CMK (cell line): ENCODE data around the gene CRY2.

Experiments used
- DNase-seq: peaks from one replicate; pipeline ENCODE4 v3.0.0-alpha.2; 2010; ENCODE audit warnings: low read depth

The CRY2 gene

DNA sequence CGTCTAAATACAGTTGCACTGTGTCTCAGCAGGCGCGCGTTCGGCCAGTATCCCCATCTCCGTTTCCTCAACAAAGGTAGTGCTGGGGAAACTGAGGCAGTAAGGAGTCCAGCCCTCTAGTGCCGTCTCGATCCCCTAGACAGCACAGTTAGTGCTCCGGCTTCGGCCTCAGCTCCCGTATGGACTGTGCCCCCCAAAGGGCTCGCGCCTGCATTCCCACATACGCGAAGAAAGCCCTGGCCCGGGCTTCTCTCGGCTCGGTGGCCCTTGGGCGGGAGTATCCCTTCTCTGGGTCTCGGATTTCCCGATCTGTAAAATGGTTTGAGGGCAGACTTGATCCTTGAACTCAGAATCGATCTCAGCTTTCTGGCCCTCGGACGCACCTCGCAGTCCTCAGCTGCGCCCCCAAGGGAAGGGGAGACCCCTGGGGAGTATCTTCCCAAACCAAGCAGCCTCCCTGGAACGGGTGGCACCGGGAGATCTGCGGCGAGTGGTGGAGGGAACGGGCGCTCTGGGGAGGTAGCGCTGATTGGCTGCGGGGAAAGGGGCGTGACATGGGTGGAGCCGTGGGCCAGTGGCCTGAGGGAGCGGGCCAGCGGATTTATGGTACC, 71.2 kb downstream of the CRY2 start:
- DNase-seq, result peak; percentile 63

GRCh38 chr11:45918962-45919675, 71.8 kb downstream of the CRY2 start:
- DNase-seq, result no peak

GRCh38 chr11:45919806-45920530, 72.7 kb downstream of the CRY2 start:
- DNase-seq, result no peak

GRCh38 chr11:45920531-45921477, 73.5 kb downstream of the CRY2 start:
- no peak for DNase-seq

DNA sequence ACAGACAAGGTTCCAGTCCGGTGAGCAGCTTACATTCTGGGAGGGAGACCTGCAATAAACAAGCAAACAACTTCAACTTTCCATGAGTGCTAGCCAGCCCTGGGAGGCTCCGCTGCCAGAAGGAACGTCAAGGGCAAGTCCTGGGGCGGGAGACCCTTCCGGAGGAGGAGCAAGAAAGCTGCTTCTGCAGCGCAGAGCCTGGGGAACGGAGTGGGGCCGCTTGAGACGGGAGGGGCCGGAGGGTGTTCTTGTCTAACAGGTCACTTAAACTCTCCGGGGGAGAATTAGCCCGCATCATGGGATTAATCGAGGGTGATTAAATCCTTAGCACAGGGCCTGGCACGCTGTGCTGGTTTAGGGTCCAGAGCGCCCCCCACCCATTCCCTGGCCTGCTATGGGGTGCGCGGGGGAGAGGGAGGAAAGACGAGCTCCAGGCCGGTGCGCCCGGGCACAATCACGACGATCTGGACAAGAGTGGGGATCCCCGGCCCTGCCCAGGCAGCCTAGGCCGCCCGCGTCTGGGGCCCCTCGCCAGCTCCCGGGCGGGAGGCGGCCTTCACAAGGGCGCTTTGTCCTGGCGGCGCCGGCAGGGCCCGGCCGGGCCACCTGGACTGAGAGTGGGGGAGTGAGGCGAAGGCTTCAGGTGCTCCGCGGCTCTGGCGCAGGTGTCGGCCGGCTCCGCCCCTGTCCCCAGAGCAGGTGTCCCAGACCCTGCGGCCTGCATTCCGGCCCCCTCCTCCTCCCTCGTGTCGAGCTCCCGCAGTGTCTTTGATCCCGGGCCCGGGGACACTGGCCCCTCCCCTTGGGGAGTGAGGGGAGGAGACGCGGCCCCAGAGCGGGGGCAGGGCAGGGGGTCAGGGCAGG, 74.5 kb downstream of the CRY2 start:
- DNase-seq, result no peak

- DNase-seq, result no peak
These were observed 75.3 kb downstream of the CRY2 start, which contains the start of gene LARGE2 for GRCh38 chr11:45922425-45923082. Gene LARGE2, plus strand, starts transcription at chr11:45922656. Its CDS starts 227 bp downstream, at chr11:45922883.

- DNase-seq, result no peak
These were observed 77.0 kb downstream of the CRY2 start for GRCh38 chr11:45924036-45924915.

DNA sequence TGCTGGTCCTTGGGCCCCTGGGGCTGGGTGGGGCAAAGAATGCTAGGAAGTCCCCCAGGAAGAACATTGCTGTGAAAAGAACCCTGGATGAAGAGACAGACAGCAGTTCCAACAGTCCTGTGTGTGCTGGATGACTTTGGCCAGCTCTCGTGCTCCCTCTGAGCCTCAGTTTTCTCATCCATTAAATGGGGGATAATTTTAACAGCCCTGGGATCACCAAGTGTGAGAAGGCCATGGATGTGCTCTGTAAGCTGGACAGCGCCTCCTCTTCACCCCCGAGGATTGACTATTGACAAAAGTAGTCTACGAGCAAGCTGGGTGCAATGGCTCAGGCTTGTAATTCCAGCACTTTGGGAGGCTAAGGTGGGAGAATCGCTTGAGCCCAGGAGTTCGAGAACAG, 77.7 kb downstream of the CRY2 start:
- DNase-seq, result no peak

DNA sequence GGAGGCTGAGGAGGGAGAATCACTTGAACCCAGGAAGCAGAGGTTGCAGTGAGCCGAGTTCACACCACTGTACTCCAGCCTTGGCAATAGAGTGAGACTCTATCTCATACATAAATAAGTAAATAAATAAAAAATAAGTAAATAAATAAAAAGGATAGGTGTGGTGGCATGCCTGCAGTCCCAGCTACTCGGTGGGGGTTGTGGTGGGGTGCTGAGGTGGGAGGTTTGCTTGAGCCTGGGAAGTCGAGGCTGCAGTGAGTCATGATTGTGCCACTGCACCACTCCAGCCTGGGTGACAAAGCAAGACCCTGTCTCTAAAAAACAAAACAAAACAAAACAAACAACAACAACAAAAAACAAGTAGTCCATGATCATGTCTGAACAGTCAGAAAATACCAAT, 78.3 kb downstream of the CRY2 start:
- no peak for DNase-seq

- DNase-seq, result no peak
These were observed 78.7 kb downstream of the CRY2 start for GRCh38 chr11:45926001-45926401.

DNA sequence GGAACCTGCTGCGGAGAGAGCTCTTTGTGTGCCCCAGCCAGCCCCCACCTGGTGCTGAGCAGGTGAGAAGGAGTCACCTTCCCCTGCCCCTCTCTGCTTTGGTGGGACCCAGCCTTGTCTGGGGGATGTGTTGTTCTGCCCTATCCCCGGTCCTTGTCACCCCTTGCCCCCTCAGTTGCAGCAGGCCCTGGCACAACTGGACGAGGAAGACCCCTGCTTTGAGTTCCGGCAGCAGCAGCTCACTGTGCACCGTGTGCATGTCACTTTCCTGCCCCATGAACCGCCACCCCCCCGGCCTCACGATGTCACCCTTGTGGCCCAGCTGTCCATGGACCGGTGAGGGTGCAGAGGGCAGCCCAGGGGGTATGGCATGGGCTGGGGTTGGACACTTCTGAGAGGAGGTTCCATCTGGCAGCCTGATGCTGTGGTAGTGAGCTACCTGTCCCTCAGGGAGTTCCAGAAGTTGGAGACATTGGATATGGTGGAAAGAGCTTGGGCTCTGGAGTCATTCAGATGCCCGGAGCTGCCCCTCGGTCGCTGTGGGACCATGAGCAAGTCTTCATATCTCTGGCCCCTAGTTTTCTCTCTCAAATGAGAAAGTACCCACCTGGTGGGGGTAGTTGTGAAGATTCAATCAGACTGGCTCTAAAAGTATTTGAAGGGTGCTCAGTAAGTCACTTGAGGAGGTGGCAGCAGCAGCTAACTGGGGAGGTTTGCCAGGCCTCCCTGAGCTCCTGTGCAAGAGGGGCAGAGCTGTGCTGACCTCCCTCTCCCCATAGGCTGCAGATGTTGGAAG, 79.5 kb downstream of the CRY2 start:
- no peak for DNase-seq

- DNase-seq, result no peak
These were observed 80.0 kb downstream of the CRY2 start for GRCh38 chr11:45927332-45927683.

DNA sequence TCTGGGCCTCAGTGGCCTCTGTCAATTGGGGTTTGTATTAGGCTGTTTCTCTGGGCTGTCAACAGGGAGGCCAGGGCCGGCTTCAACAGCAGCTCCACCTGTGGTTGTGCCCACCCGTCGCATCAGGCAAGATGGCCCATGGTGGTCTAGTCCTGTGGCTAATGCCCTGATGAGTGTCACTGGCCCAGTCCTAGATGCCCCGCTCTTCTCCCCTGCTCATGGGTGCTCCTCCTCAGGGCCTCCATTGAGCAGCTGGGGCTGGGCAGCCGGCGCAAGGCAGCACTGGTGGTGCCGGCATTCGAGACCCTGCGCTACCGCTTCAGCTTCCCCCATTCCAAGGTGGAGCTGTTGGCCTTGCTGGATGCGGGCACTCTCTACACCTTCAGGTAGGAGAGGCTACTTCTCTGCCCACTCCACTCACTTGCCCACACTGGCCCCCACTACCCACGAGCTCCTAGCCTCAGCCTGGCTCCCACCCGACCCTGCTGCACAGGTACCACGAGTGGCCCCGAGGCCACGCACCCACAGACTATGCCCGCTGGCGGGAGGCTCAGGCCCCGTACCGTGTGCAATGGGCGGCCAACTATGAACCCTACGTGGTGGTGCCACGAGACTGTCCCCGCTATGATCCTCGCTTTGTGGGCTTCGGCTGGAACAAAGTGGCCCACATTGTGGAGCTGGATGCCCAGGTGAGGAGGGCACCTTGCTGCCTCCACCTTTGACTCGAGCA, 80.6 kb downstream of the CRY2 start:
- DNase-seq, result no peak

- DNase-seq, result no peak
These were observed 81.4 kb downstream of the CRY2 start for GRCh38 chr11:45928535-45929215.

DNA sequence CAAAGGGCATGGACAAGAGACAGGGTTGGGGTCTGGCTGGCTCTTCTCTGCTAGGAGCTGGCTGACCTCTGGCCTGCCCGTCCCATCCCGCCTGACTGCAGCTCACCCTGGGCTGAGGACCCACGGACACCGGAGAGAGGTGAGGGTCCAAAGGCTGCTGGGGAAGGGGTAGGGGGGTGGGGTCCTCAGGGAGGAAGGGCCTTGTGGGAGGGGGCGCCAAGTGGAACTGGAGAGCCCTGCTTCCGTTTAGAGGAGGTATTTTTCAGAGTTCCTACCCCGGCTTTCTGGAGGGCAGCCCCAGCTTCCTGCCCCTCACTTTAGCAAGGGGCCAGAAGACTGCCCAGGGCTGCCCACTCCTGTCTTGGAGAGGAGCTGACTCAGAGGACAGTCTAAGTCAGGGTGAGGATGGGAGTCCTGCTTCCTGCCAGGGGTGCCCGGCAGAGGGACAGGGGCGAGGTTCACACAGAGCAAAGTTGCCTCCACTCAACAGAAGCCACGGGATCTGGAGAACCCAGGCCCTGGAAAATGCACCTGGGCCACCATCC, 82.3 kb downstream of the CRY2 start:
- DNase-seq, result no peak

- no peak for DNase-seq
These were observed 82.9 kb downstream of the CRY2 start for GRCh38 chr11:45930031-45930794.
